H1 (cell line): ENCODE results near the gene CYP4B1. TPM values are rescaled to one million over a fixed set of nuclear protein-coding genes. Genes with fewer than 3 reads are reported as not detected.

ENCODE experiments used
- CTCF ChIA-PET: fragments of 300-600 bp; sonication (Branson Sonifier 250); formaldehyde crosslinking; loops from one replicate; lab custom pipeline; 2021; ENCODE audit not compliant: partially characterized antibody; lab: Charles Lee
- POLR2A ChIA-PET: fragments of 300-600 bp; sonication (Branson Sonifier 250); formaldehyde crosslinking; loops from one replicate; lab custom pipeline; 2021; ENCODE audit warnings: inconsistent platforms; ENCODE audit not compliant: partially characterized antibody; lab: Charles Lee
- DNase-seq, 2 experiments: peaks; one replicate each; pipeline versions ENCODE4 v3.0.0 to v3.0.0-alpha.2; 2010 to 2022; ENCODE audit warnings: low spot score in 2 of 2, low read depth in 1 of 2, mixed read lengths in 1 of 2
- FAIRE-seq: peaks from 2 replicates; lab custom pipeline; 2011; peaks lifted over from hg19 to GRCh38; lab: Jason Lieb, UNC
- H2AFZ ChIP-seq: 2 replicates; pipeline ENCODE4 v1.8.1; 2012; ENCODE audit warnings: low read length, inconsistent platforms
- H2AK5ac ChIP-seq: 2 replicates; pipeline ENCODE4 v1.6.1; 2013; ENCODE audit warnings: low read depth, low read length
- H2BK120ac ChIP-seq: replicated peaks from 2 replicates; pipeline ENCODE3; 2013; ENCODE audit warnings: low read depth, low read length, inconsistent platforms
- H2BK12ac ChIP-seq: 2 replicates; pipeline ENCODE4 v1.6.1; 2013; ENCODE audit warnings: low read depth, low read length
- H2BK15ac ChIP-seq: 2 replicates; pipeline ENCODE4 v1.6.1; 2013; ENCODE audit warnings: low read length
- H2BK20ac ChIP-seq: 2 replicates; pipeline ENCODE4 v1.6.1; 2013; ENCODE audit warnings: low read length
- H2BK5ac ChIP-seq: 2 replicates; pipeline ENCODE4 v1.6.1; 2013; ENCODE audit warnings: low read depth, low read length
- H3K14ac ChIP-seq: 2 replicates; pipeline ENCODE4 v1.6.1; 2013; ENCODE audit warnings: inconsistent platforms; ENCODE audit not compliant: insufficient read length
- H3K18ac ChIP-seq: 2 replicates; pipeline ENCODE4 v1.6.1; 2013; ENCODE audit warnings: low read length; ENCODE audit errors: extremely low read depth
- H3K23ac ChIP-seq: 2 replicates; pipeline ENCODE4 v1.6.1; 2013; ENCODE audit warnings: inconsistent platforms; ENCODE audit not compliant: insufficient read length
- H3K23me2 ChIP-seq: 2 replicates; pipeline ENCODE4 v1.6.1; 2013; ENCODE audit warnings: low read depth, low read length
- H3K27ac ChIP-seq: 2 replicates; pipeline ENCODE4 v1.6.1; 2011; ENCODE audit warnings: low read depth, low read length, inconsistent platforms
- H3K27me3 ChIP-seq, 4 experiments: replicated peaks in 1 of 4; 1 replicate in 1 of 4; 2 replicates in 3 of 4; pipeline versions ENCODE4 v1.6.1 to v1.8.1; 2011 to 2013; ENCODE audit warnings: low read length in 3 of 4, mild to moderate bottlenecking in 3 of 4, inconsistent platforms in 2 of 4, mixed read lengths in 2 of 4, moderate library complexity in 1 of 4; ENCODE audit not compliant: control insufficient read depth in 3 of 4, insufficient read depth in 3 of 4; ENCODE audit errors: extremely low read depth in 1 of 4
- H3K36me3 ChIP-seq, 4 experiments: 2 replicates each; pipeline versions ENCODE4 v1.6.1 to v1.8.1; 2011 to 2013; ENCODE audit warnings: mild to moderate bottlenecking in 4 of 4, low read length in 3 of 4, moderate library complexity in 2 of 4, control low read depth in 1 of 4, inconsistent platforms in 1 of 4; ENCODE audit not compliant: insufficient read depth in 4 of 4, control insufficient read depth in 2 of 4
- H3K4ac ChIP-seq: replicated peaks from 2 replicates; pipeline ENCODE3; 2013; ENCODE audit warnings: low read length, low read depth, mixed read lengths, inconsistent platforms; ENCODE audit not compliant: insufficient read length
- H3K4me1 ChIP-seq, 4 experiments: replicated peaks in 1 of 4; 1 replicate in 1 of 4; 2 replicates in 3 of 4; pipeline versions ENCODE4 v1.6.1 to v1.8.1; 2011 to 2013; ENCODE audit warnings: low read length in 3 of 4, inconsistent platforms in 2 of 4, mixed read lengths in 1 of 4; ENCODE audit not compliant: insufficient read depth in 4 of 4, control insufficient read depth in 3 of 4
- H3K4me2 ChIP-seq, 2 experiments: 2 replicates each; pipeline versions ENCODE4 v1.6.1 to v1.8.1; 2011 to 2013; ENCODE audit warnings: low read depth in 2 of 2, low read length in 2 of 2, control low read depth in 1 of 2, inconsistent platforms in 1 of 2, mild to moderate bottlenecking in 1 of 2; ENCODE audit not compliant: insufficient read depth in 1 of 2
- H3K4me3 ChIP-seq, 4 experiments: fragments of 200-600, 300-600 bp in 1 of 4; sonication (generic), shearing (Covaris generic), sonication (Bioruptor Twin) in 1 of 4; 2 replicates each; pipeline versions ENCODE4 v1.5.1 to v1.8.1; 2011 to 2016; ENCODE audit warnings: low read length in 4 of 4, low read depth in 3 of 4, control low read depth in 2 of 4, inconsistent platforms in 2 of 4, mild to moderate bottlenecking in 2 of 4, mixed read lengths in 1 of 4, moderate library complexity in 1 of 4; ENCODE audit not compliant: insufficient read depth in 2 of 4; ENCODE audit errors: extremely low read depth in 1 of 4
- H3K56ac ChIP-seq: replicated peaks from 2 replicates; pipeline ENCODE3; 2013; ENCODE audit warnings: low read depth, mild to moderate bottlenecking, mixed read lengths, low read length, inconsistent platforms; ENCODE audit not compliant: insufficient read length
- H3K79me1 ChIP-seq: 2 replicates; pipeline ENCODE4 v1.6.1; 2013; ENCODE audit warnings: low read depth, low read length, control low read depth
- H3K79me2 ChIP-seq, 2 experiments: 2 replicates each; pipeline versions ENCODE4 v1.6.1 to v1.8.1; 2012 to 2013; ENCODE audit warnings: low read length in 2 of 2, mild to moderate bottlenecking in 2 of 2, inconsistent platforms in 1 of 2; ENCODE audit not compliant: insufficient read depth in 2 of 2, control insufficient read depth in 1 of 2
- H3K9ac ChIP-seq, 4 experiments: replicated peaks in 1 of 4; 1 replicate in 1 of 4; 2 replicates in 3 of 4; pipeline versions ENCODE4 v1.6.1 to v1.8.1; 2011 to 2013; ENCODE audit warnings: low read depth in 3 of 4, low read length in 3 of 4, control low read depth in 2 of 4, mild to moderate bottlenecking in 2 of 4, moderate library complexity in 2 of 4, inconsistent platforms in 1 of 4; ENCODE audit errors: extremely low read depth in 1 of 4
- H3K9me3 ChIP-seq, 2 experiments: 2 replicates each; pipeline versions ENCODE4 v1.6.1 to v1.8.1; 2012 to 2013; ENCODE audit warnings: mild to moderate bottlenecking in 2 of 2, moderate library complexity in 2 of 2, control low read depth in 1 of 2, inconsistent platforms in 1 of 2, low read depth in 1 of 2, low read length in 1 of 2, mixed read lengths in 1 of 2; ENCODE audit not compliant: insufficient read depth in 2 of 2
- H4K20me1 ChIP-seq, 2 experiments: replicated peaks in 1 of 2; 2 replicates each; pipeline versions ENCODE3 to v1.8.1; 2011 to 2013; ENCODE audit warnings: inconsistent platforms in 2 of 2, low read length in 2 of 2, mild to moderate bottlenecking in 1 of 2; ENCODE audit not compliant: insufficient read depth in 2 of 2, control insufficient read depth in 1 of 2
- H4K5ac ChIP-seq: 2 replicates; pipeline ENCODE4 v1.6.1; 2013; ENCODE audit warnings: low read length, low read depth, mixed read lengths, inconsistent platforms; ENCODE audit not compliant: insufficient read length
- H4K8ac ChIP-seq: 2 replicates; pipeline ENCODE4 v1.8.0; 2013; ENCODE audit warnings: mild to moderate bottlenecking, moderate library complexity, low read length, inconsistent platforms; ENCODE audit not compliant: insufficient read depth; ENCODE audit errors: extremely low read depth
- H4K91ac ChIP-seq: replicated peaks from 2 replicates; pipeline ENCODE3; 2013; ENCODE audit warnings: low read length, mixed read lengths, inconsistent platforms; ENCODE audit not compliant: insufficient read length
- CBX8 ChIP-seq: fragments of 300-800, 300-1000 bp; sonication (generic); IDR thresholded peaks from 2 replicates; pipeline ENCODE4 v1.7.1; 2016; ENCODE audit warnings: low read depth, low read length, borderline replicate concordance
- CHD1 ChIP-seq: IDR thresholded peaks from 2 replicates; pipeline ENCODE4 v1.6.1; 2012; ENCODE audit warnings: low read depth, low read length, improper control_type of control experiment
- EP300 ChIP-seq, 2 experiments: IDR thresholded peaks; 1 replicate in 1 of 2; 2 replicates in 1 of 2; pipeline ENCODE4 v1.6.1; 2011 to 2012; ENCODE audit warnings: low read depth in 2 of 2, low read length in 2 of 2, mild to moderate bottlenecking in 2 of 2, borderline replicate concordance in 1 of 2, inconsistent platforms in 1 of 2, moderate library complexity in 1 of 2
- HDAC6 ChIP-seq: IDR thresholded peaks from one replicate; pipeline ENCODE4 v1.7.1; 2012; ENCODE audit warnings: low read depth, mild to moderate bottlenecking, inconsistent platforms, low read length, moderate library complexity
- JUN ChIP-seq: IDR thresholded peaks from 2 replicates; pipeline ENCODE4 v1.6.1; 2011; ENCODE audit warnings: low read depth, mild to moderate bottlenecking, improper control_type of control experiment, low read length
- KDM1A ChIP-seq: fragments of 200-600, 300-600 bp; sonication (generic); IDR thresholded peaks from 2 replicates; pipeline ENCODE4 v1.7.1; 2016; ENCODE audit warnings: mild to moderate bottlenecking, low read length, borderline replicate concordance
- POLR2A ChIP-seq, 2 experiments: IDR thresholded peaks; 1 replicate in 1 of 2; 2 replicates in 1 of 2; pipeline ENCODE4 v1.6.1; 2011; ENCODE audit warnings: low read depth in 2 of 2, low read length in 2 of 2, mild to moderate bottlenecking in 2 of 2; ENCODE audit errors: control extremely low read depth in 1 of 2
- RAD21 ChIP-seq, 2 experiments: IDR thresholded peaks in 1 of 2; conservative IDR thresholded peaks in 1 of 2; 2 replicates each; pipeline ENCODE4 v1.6.1; 2011; ENCODE audit warnings: low read depth in 2 of 2, low read length in 2 of 2, improper control_type of control experiment in 1 of 2, inconsistent platforms in 1 of 2, mild to moderate bottlenecking in 1 of 2, moderate library complexity in 1 of 2
- SIN3A ChIP-seq, 2 experiments: IDR thresholded peaks in 1 of 2; conservative IDR thresholded peaks in 1 of 2; 2 replicates each; pipeline ENCODE4 v1.6.1; 2011 to 2012; ENCODE audit warnings: low read length in 2 of 2, improper control_type of control experiment in 1 of 2, low read depth in 1 of 2, mild to moderate bottlenecking in 1 of 2
- ZNF274 ChIP-seq: IDR thresholded peaks from 2 replicates; pipeline ENCODE4 v1.7.0; 2012; ENCODE audit warnings: low read length, borderline replicate concordance; ENCODE audit errors: extremely low read depth
- WGBS, 2 experiments: shearing (Covaris generic) in 1 of 2; methylation state at CpG; one replicate each; pipeline versions ENCODE4 v1.1.6 to v1.1.7; 2013 to 2015; ENCODE audit warnings: low lambda C conversion rate in 2 of 2, mixed read lengths in 2 of 2, inconsistent platforms in 1 of 2, low coverage in 1 of 2, missing lambda C conversion rate in 1 of 2; ENCODE audit not compliant: insufficient replicate concordance in 2 of 2, insufficient coverage in 1 of 2, insufficient read length in 1 of 2; ENCODE audit errors: extremely low coverage in 1 of 2, missing lambda C conversion rate in 1 of 2; 5-methylcytosine and 5-hydroxymethylcytosine counted together
- polyA plus RNA-seq, 7 experiments: library from polyadenylated mRNA; depleted of rRNA in 3 of 7; stranded (reverse) in 5 of 7; unstranded in 2 of 7; fragments of >200 nt in 5 of 7; fragments of 200-250 nt in 2 of 7; gene quantifications; 1 replicate in 5 of 7; 2 replicates in 1 of 7; 4 replicates in 1 of 7; pipeline versions ENCODE4 v1.2.1 to v1.2.3, GENCODE V29; 2011 to 2013; ENCODE audit warnings: missing spikeins in 2 of 7, mixed read lengths in 2 of 7
- total RNA-seq: library from RNA; stranded (reverse); fragmentation: NEBNext Ultra II Directional; extraction: Animal tissue kit (Norgen Biotek cat#: 25700); gene quantifications from 2 replicates; pipeline ENCODE4 v1.2.1, GENCODE V29; 2021
- TF ChIP-seq, protein P1 (sequence below), 3 experiments: IDR thresholded peaks; 1 replicate in 2 of 3; 2 replicates in 1 of 3; pipeline versions ENCODE4 v1.5.1 to v1.6.1; 2011; ENCODE audit warnings: low read length in 3 of 3, mild to moderate bottlenecking in 3 of 3, inconsistent platforms in 2 of 3, low read depth in 1 of 3, moderate library complexity in 1 of 3; ENCODE audit not compliant: insufficient read depth in 1 of 3; ENCODE audit errors: control extremely low read depth in 1 of 3

Gene CYP4B1
- total and polyA plus RNA-seq, 2 of the 8 experiments (the other 6 are each of a cell fraction or from before 2014, with no cell fraction given) = 0.23 TPM; not detected in 1

DNA sequence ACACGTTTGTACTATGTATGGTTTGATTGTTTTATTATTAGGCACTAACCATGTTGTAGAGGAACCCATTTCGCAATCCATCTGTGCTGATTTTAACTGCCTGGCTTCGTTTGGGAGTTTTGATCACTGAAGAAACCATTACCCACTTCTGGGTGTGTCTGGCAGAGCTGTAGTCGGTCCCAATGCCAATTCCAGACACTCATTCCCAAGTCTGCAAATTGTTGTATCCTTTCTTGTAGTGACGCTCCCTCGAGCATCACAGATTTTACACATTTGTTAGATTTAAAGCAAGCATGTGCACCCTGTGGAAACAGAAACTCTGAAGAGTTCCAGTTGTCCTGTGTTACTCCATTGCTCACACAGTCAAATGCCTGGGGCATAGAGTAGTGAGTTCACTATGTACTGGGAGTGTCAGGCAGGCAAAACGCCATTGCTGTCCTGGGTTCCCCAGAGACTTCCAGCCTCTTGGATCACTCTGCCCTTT is 48.9 kb upstream of the CYP4B1 start:
- Histone ChIP-seq H2BK120ac (no peak overlapping the region), H3K18ac (no peak overlapping the region), H3K4me3 (no peak overlapping the region), H3K23me2 (no peaks in the 10 kb centered on the region), H2BK5ac (no peak overlapping the region), H3K14ac (no peak overlapping the region), H4K20me1 (no peaks in the 10 kb centered on the region), H3K4ac (no peak overlapping the region), H3K9ac (no peak overlapping the region), H2BK12ac (no peak overlapping the region), H2BK15ac (no peak overlapping the region), H4K5ac (no peak overlapping the region), H3K27me3 (no peaks in the 10 kb centered on the region), H2BK20ac (no peak overlapping the region), H3K56ac (no peak overlapping the region), H2AFZ (no peak overlapping the region), H4K91ac (no peak overlapping the region), H3K9me3 (no peaks in the 10 kb centered on the region), H3K79me1 (no peaks in the 10 kb centered on the region), H3K4me2 (no peak overlapping the region), H4K8ac (no peak overlapping the region), H2AK5ac (no peak overlapping the region), H3K36me3 (no peaks in the 10 kb centered on the region), H3K79me2 (no peaks in the 10 kb centered on the region), H3K27ac (no peak overlapping the region), H3K4me1 (no peaks in the 10 kb centered on the region), H3K23ac (no peak overlapping the region)
- FAIRE-seq = no peak
- ChIA-PET POLR2A (no interaction called here), CTCF (interaction anchor here (0.9 kb wide), 1 partner anchor 8 kb away, joined by 4 read pairs; no protein-coding TSS in a partner anchor)
- DNase-seq = no peak
- 88% methylated on average over 7 of the region's 7 CpGs; no CpG with 5 or more reads in 1 of the 2 experiments for WGBS, 2 experiments
- no peak for TF ChIP-seq CBX8
- no peak for TF ChIP-seq SIN3A (conservative IDR thresholded peaks at IDR 0.05 in 1 of 2, IDR thresholded peaks at IDR 0.05 in 1 of 2; ENCODE audit: low read depth in 1 of 2, low read length in 2 of 2)
- no peak for TF ChIP-seq JUN
- TF ChIP-seq HDAC6 = no peak
- no peak for TF ChIP-seq RAD21 (IDR thresholded peaks at IDR 0.05 in 1 of 2, conservative IDR thresholded peaks at IDR 0.05 in 1 of 2; ENCODE audit: low read depth in 2 of 2, low read length in 2 of 2)
- no peak for TF ChIP-seq CHD1
- no peak for TF ChIP-seq ZNF274
- no peak for TF ChIP-seq POLR2A (IDR thresholded peaks at IDR 0.05; ENCODE audit: control extremely low read depth in 1 of 2, low read depth in 2 of 2, low read length in 2 of 2)
- TF ChIP-seq KDM1A = no peak
- TF ChIP-seq EP300 (IDR thresholded peaks at IDR 0.05; ENCODE audit: borderline replicate concordance in 1 of 2, low read depth in 2 of 2, low read length in 2 of 2) = no peak
- TF ChIP-seq, protein P1, sequence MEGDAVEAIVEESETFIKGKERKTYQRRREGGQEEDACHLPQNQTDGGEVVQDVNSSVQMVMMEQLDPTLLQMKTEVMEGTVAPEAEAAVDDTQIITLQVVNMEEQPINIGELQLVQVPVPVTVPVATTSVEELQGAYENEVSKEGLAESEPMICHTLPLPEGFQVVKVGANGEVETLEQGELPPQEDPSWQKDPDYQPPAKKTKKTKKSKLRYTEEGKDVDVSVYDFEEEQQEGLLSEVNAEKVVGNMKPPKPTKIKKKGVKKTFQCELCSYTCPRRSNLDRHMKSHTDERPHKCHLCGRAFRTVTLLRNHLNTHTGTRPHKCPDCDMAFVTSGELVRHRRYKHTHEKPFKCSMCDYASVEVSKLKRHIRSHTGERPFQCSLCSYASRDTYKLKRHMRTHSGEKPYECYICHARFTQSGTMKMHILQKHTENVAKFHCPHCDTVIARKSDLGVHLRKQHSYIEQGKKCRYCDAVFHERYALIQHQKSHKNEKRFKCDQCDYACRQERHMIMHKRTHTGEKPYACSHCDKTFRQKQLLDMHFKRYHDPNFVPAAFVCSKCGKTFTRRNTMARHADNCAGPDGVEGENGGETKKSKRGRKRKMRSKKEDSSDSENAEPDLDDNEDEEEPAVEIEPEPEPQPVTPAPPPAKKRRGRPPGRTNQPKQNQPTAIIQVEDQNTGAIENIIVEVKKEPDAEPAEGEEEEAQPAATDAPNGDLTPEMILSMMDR (IDR thresholded peaks at IDR 0.05; ENCODE audit: control extremely low read depth in 1 of 3, insufficient read depth in 1 of 3, low read depth in 1 of 3, low read length in 3 of 3) = no peak
